Upper lobe of left lung (tissue), 6 donors: Measurements from ENCODE around the gene NPTN. TPM values are rescaled to one million over a fixed set of nuclear protein-coding genes. Genes with fewer than 3 reads are reported as not detected.

Experiments
- ATAC-seq, 2 donors: fragments of 200-7000 bp; cut with Tn5 transposase; one replicate each; pipeline ENCODE4 v1.9.1; 2022; ENCODE audit warnings: mild to moderate bottlenecking in 2 of 2, moderate library complexity in 2 of 2; ENCODE audit not compliant: low FRiP score in 2 of 2
- DNase-seq, 2 donors: peaks; one replicate each; pipeline ENCODE4 v3.0.0-alpha.2; 2019 to 2020
- H3K27ac ChIP-seq, 4 donors: fragments of 200-600 bp; sonication (generic); one replicate each; pipeline ENCODE4 v1.5.1; 2016 to 2019
- H3K27me3 ChIP-seq, 4 donors: fragments of 200-600 bp; sonication (generic); one replicate each; pipeline ENCODE4 v1.5.1; 2017 to 2019
- H3K36me3 ChIP-seq, 4 donors: fragments of 200-600 bp; sonication (generic); one replicate each; pipeline ENCODE4 v1.5.1; 2016 to 2019
- H3K4me1 ChIP-seq, 4 donors: fragments of 200-600 bp; sonication (generic); one replicate each; pipeline ENCODE4 v1.5.1; 2018 to 2019
- H3K4me3 ChIP-seq, 4 donors: fragments of 200-600 bp; sonication (generic); one replicate each; pipeline ENCODE4 v1.5.1; 2017 to 2019; ENCODE audit warnings: mild to moderate bottlenecking in 2 of 4, moderate library complexity in 1 of 4
- H3K9me3 ChIP-seq, 4 donors: fragments of 200-600 bp; sonication (generic); one replicate each; pipeline ENCODE4 v1.5.1; 2018 to 2019
- EP300 ChIP-seq, 4 donors: sonication (generic); formaldehyde crosslinking; IDR thresholded peaks; one replicate each; pipeline ENCODE4 v1.5.1; 2017; ENCODE audit warnings: antibody characterized with exemption in 4 of 4, control low read depth in 2 of 4
- POLR2A ChIP-seq, 4 donors: fragments of 450-650 bp; IDR thresholded peaks; one replicate each; pipeline ENCODE4 v1.5.1; 2016 to 2017; ENCODE audit warnings: antibody characterized with exemption in 4 of 4, mild to moderate bottlenecking in 2 of 4
- POLR2AphosphoS5 ChIP-seq, 2 donors: sonication (generic); formaldehyde crosslinking; IDR thresholded peaks; one replicate each; pipeline ENCODE4 v1.5.1; 2017; ENCODE audit warnings: antibody characterized with exemption in 2 of 2
- WGBS, 2 donors: methylation state at CpG; one replicate each; pipeline ENCODE4 v1.1.5; 2017 to 2018; 5-methylcytosine and 5-hydroxymethylcytosine counted together
- total RNA-seq, 6 donors: library from RNA; depleted of rRNA in 4 of 6; stranded (reverse); fragments of >200 nt in 4 of 6; gene quantifications; one replicate each; pipeline versions ENCODE4 v1.1.0 to v1.2.1, GENCODE V29; 2016 to 2021
- TF ChIP-seq, protein P1 (sequence below), 6 experiments: fragments of 450-650 bp in 4 of 6; fragments of 200-600 bp in 2 of 6; sonication (generic) in 2 of 6; IDR thresholded peaks; one replicate each; pipeline ENCODE4 v1.5.1; 2016 to 2019; ENCODE audit warnings: antibody characterized with exemption in 6 of 6
- donor health status: DM: no; HTN: no; CAD: no; lungs with moderate emphysema.
- donor health status: DM: no; HTN: yes; CAD: no; lungs with severe emphysema.

The NPTN gene
- total RNA-seq, 6 donors from 2014 or later: 70.2 to 151 (median 108) TPM

DNA sequence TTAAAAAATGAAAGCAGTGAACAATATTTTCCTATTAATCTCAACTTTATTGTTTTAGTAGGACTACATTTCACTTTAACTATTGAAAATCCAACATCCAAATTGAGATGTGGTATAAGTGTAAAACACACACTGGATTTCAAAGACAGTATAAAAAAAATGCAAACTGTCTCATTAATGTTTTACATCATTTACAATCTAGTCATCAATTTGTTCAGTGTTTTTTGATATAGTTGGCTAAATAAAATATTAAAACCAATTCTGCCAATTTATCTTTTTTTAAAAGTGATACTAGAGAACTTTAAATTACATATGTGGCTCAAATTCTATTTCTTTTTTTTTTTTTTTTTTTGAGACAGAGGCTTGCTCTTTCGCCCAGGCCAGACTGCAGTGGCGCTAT is 95.1 kb downstream of the NPTN start:
- no peaks in the 10 kb centered on the region for H3K36me3 ChIP-seq
- ATAC-seq: no peak
- WGBS, 2 donors: 92 to 97% methylated on average over 2 of the region's 2 CpGs
- peaks cover 0 to 8% (median 0%) of the 10 kb centered on the region in 4 donors for H3K4me1 ChIP-seq
- TF ChIP-seq POLR2AphosphoS5 (IDR thresholded peaks at IDR 0.05): no peak
- no peaks in the 10 kb centered on the region for H3K27me3 ChIP-seq
- no peak overlapping the region for H3K27ac ChIP-seq
- H3K4me3 ChIP-seq: no peak overlapping the region
- no peak for DNase-seq
- no peaks in the 10 kb centered on the region for H3K9me3 ChIP-seq

- 74 to 77% methylated on average over 3 of the region's 3 CpGs for WGBS, 2 donors
- Histone ChIP-seq H3K9me3 (no peaks in the 10 kb centered on the region), H3K4me3 (no peak overlapping the region), H3K4me1 (no peaks in the 10 kb centered on the region), H3K36me3 (no peaks in the 10 kb centered on the region), H3K27me3 (no peaks in the 10 kb centered on the region), H3K27ac (no peak overlapping the region)
- TF ChIP-seq, protein P1, sequence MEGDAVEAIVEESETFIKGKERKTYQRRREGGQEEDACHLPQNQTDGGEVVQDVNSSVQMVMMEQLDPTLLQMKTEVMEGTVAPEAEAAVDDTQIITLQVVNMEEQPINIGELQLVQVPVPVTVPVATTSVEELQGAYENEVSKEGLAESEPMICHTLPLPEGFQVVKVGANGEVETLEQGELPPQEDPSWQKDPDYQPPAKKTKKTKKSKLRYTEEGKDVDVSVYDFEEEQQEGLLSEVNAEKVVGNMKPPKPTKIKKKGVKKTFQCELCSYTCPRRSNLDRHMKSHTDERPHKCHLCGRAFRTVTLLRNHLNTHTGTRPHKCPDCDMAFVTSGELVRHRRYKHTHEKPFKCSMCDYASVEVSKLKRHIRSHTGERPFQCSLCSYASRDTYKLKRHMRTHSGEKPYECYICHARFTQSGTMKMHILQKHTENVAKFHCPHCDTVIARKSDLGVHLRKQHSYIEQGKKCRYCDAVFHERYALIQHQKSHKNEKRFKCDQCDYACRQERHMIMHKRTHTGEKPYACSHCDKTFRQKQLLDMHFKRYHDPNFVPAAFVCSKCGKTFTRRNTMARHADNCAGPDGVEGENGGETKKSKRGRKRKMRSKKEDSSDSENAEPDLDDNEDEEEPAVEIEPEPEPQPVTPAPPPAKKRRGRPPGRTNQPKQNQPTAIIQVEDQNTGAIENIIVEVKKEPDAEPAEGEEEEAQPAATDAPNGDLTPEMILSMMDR (IDR thresholded peaks at IDR 0.05): no peak
- no peak for TF ChIP-seq EP300 (IDR thresholded peaks at IDR 0.05)
- TF ChIP-seq POLR2AphosphoS5 (IDR thresholded peaks at IDR 0.05): no peak
- no peak for TF ChIP-seq POLR2A (IDR thresholded peaks at IDR 0.05)
- DNase-seq: no peak
- no peak for ATAC-seq
Observed at GRCh38 chr15:73530649-73531048, 102.5 kb downstream of the NPTN start.

- DNase-seq: no peak
- no peak for TF ChIP-seq EP300 (IDR thresholded peaks at IDR 0.05)
- no peak for TF ChIP-seq POLR2A (IDR thresholded peaks at IDR 0.05)
- TF ChIP-seq POLR2AphosphoS5 (IDR thresholded peaks at IDR 0.05): no peak
- TF ChIP-seq, protein P1 (IDR thresholded peaks at IDR 0.05): no peak
- Histone ChIP-seq H3K9me3 (no peaks in the 10 kb centered on the region), H3K27ac (no peak overlapping the region), H3K4me1 (no peaks in the 10 kb centered on the region), H3K27me3 (no peaks in the 10 kb centered on the region), H3K4me3 (no peak overlapping the region), H3K36me3 (no peaks in the 10 kb centered on the region)
- no peak for ATAC-seq
- WGBS, 2 donors: 90 to 94% methylated on average over 2 of the region's 2 CpGs
Observed at GRCh38 chr15:73527598-73527997, 105.6 kb downstream of the NPTN start.

- DNase-seq: no peak
- TF ChIP-seq POLR2A (IDR thresholded peaks at IDR 0.05): no peak
- TF ChIP-seq, protein P1 (IDR thresholded peaks at IDR 0.05): no peak
- TF ChIP-seq POLR2AphosphoS5 (IDR thresholded peaks at IDR 0.05): no peak
- TF ChIP-seq EP300 (IDR thresholded peaks at IDR 0.05): no peak
- no peak overlapping the region for H3K4me3 ChIP-seq
- ATAC-seq: no peak
- no peaks in the 10 kb centered on the region for H3K27me3 ChIP-seq
- WGBS, 2 donors: 92 to 100% methylated on average over 1 of the region's 1 CpG
- H3K9me3 ChIP-seq: no peaks in the 10 kb centered on the region
- no peaks in the 10 kb centered on the region for H3K36me3 ChIP-seq
- H3K4me1 ChIP-seq: no peaks in the 10 kb centered on the region
- no peak overlapping the region for H3K27ac ChIP-seq
Observed at GRCh38 chr15:73524919-73525318, 108.3 kb downstream of the NPTN start.

- no peak for ATAC-seq
- Histone ChIP-seq H3K27ac (no peak overlapping the region), H3K4me1 (no peaks in the 10 kb centered on the region), H3K4me3 (no peak overlapping the region), H3K36me3 (no peaks in the 10 kb centered on the region), H3K9me3 (no peaks in the 10 kb centered on the region), H3K27me3 (no peaks in the 10 kb centered on the region)
- DNase-seq: no peak
- 88 to 91% methylated on average over 1 of the region's 1 CpG for WGBS, 2 donors
- no peak for TF ChIP-seq POLR2A (IDR thresholded peaks at IDR 0.05)
- TF ChIP-seq EP300 (IDR thresholded peaks at IDR 0.05): no peak
- TF ChIP-seq, protein P1 (IDR thresholded peaks at IDR 0.05): no peak
- TF ChIP-seq POLR2AphosphoS5 (IDR thresholded peaks at IDR 0.05): no peak
Observed at GRCh38 chr15:73522011-73522410, 111.2 kb downstream of the NPTN start.
